HepG2 (cell line): ENCODE measurements around the gene GFRA4. TPM values are rescaled to one million over a fixed set of nuclear protein-coding genes. Genes with fewer than 3 reads are reported as not detected.

ENCODE experiments used
- ATAC-seq: fragments of 200-7000 bp; cut with Tn5 transposase; 3 replicates; pipeline ENCODE4 v1.9.1; 2020; ENCODE audit warnings: mild to moderate bottlenecking, moderate library complexity
- BruUV-seq: library from RNA; stranded (reverse); fragments of 400-500 nt; replicated peaks from 2 replicates; lab custom pipeline; 2021; lab: Mats Ljungman, UMichigan
- CTCF ChIA-PET: fragments of 300-600 bp; formaldehyde crosslinking; extraction: SDS; loops from one replicate; lab custom pipeline; 2021; ENCODE audit warnings: low total read pairs, inconsistent platforms, low intra/inter-chr PET ratio; lab: Yijun Ruan, JAX
- POLR2A ChIA-PET: fragments of 350-600 bp; sonication (Branson Sonifier 250); formaldehyde crosslinking; loops from one replicate; lab custom pipeline; 2020; ENCODE audit warnings: antibody characterized with exemption, inconsistent platforms; lab: Yijun Ruan, JAX
- DNase-seq: peaks from one replicate; pipeline ENCODE4 v3.0.0-alpha.2; 2015; ENCODE audit warnings: low spot score
- FAIRE-seq: peaks from 3 replicates; lab custom pipeline; 2011; peaks lifted over from hg19 to GRCh38; lab: Jason Lieb, UNC
- H2AFZ ChIP-seq: one replicate; pipeline ENCODE4 v1.6.1; 2011; ENCODE audit warnings: low read length, inconsistent platforms
- H3K27ac ChIP-seq: fragments of 300-600 bp; 3 replicates; pipeline ENCODE4 v1.8.0; 2011; ENCODE audit warnings: mixed run types, mild to moderate bottlenecking, mixed read lengths, low read length, inconsistent platforms; ENCODE audit not compliant: insufficient read depth; ENCODE audit errors: extremely low read length
- H3K27me3 ChIP-seq, 2 experiments: fragments of 200-600 bp in 1 of 2; 2 replicates in 1 of 2; 3 replicates in 1 of 2; pipeline versions ENCODE4 v1.6.0 to v1.8.0; 2011; ENCODE audit warnings: low read length in 2 of 2, mild to moderate bottlenecking in 2 of 2, moderate library complexity in 2 of 2, inconsistent platforms in 1 of 2; ENCODE audit not compliant: insufficient read depth in 2 of 2, control insufficient read depth in 1 of 2
- H3K36me3 ChIP-seq, 2 experiments: fragments of 200-600 bp in 1 of 2; replicated peaks in 1 of 2; 2 replicates in 1 of 2; 3 replicates in 1 of 2; pipeline versions ENCODE4 v1.5.1 to v1.8.0; 2011; ENCODE audit warnings: low read length in 2 of 2, inconsistent platforms in 1 of 2; ENCODE audit not compliant: insufficient read depth in 2 of 2, control insufficient read depth in 1 of 2
- H3K4me1 ChIP-seq: 2 replicates; pipeline ENCODE4 v1.5.1; 2012; ENCODE audit warnings: low read length, inconsistent platforms; ENCODE audit not compliant: insufficient read depth
- H3K4me2 ChIP-seq: 2 replicates; pipeline ENCODE4 v1.6.0; 2011; ENCODE audit warnings: low read depth, low read length, inconsistent platforms
- H3K4me3 ChIP-seq, 3 experiments: fragments of 200-600 bp in 1 of 3; sonication (generic), shearing (Covaris generic) in 1 of 3; replicated peaks in 1 of 3; 2 replicates each; pipeline ENCODE4 v1.5.1; 2011 to 2016; ENCODE audit warnings: low read length in 3 of 3, inconsistent platforms in 2 of 3, low read depth in 2 of 3, mild to moderate bottlenecking in 2 of 3, control low read depth in 1 of 3, mixed read lengths in 1 of 3; ENCODE audit not compliant: insufficient read depth in 1 of 3
- H3K79me2 ChIP-seq: one replicate; pipeline ENCODE4 v1.6.1; 2011; ENCODE audit warnings: low read length, inconsistent platforms; ENCODE audit not compliant: insufficient read depth
- H3K9ac ChIP-seq: 2 replicates; pipeline ENCODE4 v1.6.0; 2011; ENCODE audit warnings: mild to moderate bottlenecking, low read depth, low read length, inconsistent platforms; ENCODE audit not compliant: insufficient read depth
- H3K9me3 ChIP-seq: 2 replicates; pipeline ENCODE4 v1.5.1; 2012; ENCODE audit warnings: mild to moderate bottlenecking, low read length
- H4K20me1 ChIP-seq: 2 replicates; pipeline ENCODE4 v1.6.0; 2011; ENCODE audit warnings: inconsistent platforms, mild to moderate bottlenecking, low read length, moderate library complexity; ENCODE audit not compliant: insufficient read depth
- ATF7 ChIP-seq, 2 experiments: fragments of 450-650 bp in 1 of 2; sonication (generic) in 1 of 2; formaldehyde crosslinking in 1 of 2; IDR thresholded peaks; 2 replicates each; pipeline versions ENCODE4 v1.4.0 to v1.6.1; 2016 to 2020; ENCODE audit warnings: antibody characterized with exemption in 1 of 2, mild to moderate bottlenecking in 1 of 2, missing genetic modification reagents in 1 of 2
- CENPT ChIP-seq: sonication (generic); formaldehyde crosslinking; IDR thresholded peaks from 2 replicates; pipeline ENCODE4 v1.8.0; 2022; ENCODE audit warnings: low read depth, mild to moderate bottlenecking, moderate library complexity, missing genetic modification reagents
- ELF1 ChIP-seq: sonication (generic); formaldehyde crosslinking; IDR thresholded peaks from 2 replicates; pipeline ENCODE4 v1.4.0; 2020; ENCODE audit warnings: missing genetic modification reagents
- ESRRA ChIP-seq: sonication (generic); formaldehyde crosslinking; IDR thresholded peaks from 2 replicates; pipeline ENCODE4 v1.5.1; 2020; ENCODE audit warnings: mild to moderate bottlenecking, low read depth, missing genetic modification reagents
- GLI4 ChIP-seq: sonication (generic); formaldehyde crosslinking; IDR thresholded peaks from 2 replicates; pipeline ENCODE4 v1.5.1; 2020; ENCODE audit warnings: missing genetic modification reagents, mild to moderate bottlenecking, moderate library complexity, borderline replicate concordance
- HMG20A ChIP-seq: IDR thresholded peaks from 2 replicates; pipeline ENCODE4 v1.6.1; 2016; ENCODE audit warnings: borderline replicate concordance
- KAT8 ChIP-seq: IDR thresholded peaks from 2 replicates; pipeline ENCODE4 v1.6.1; 2016; ENCODE audit warnings: missing genetic modification reagents, missing compliant biosample characterization
- KDM1A ChIP-seq: IDR thresholded peaks from 2 replicates; pipeline ENCODE4 v1.6.1; 2016; ENCODE audit warnings: missing compliant biosample characterization
- KDM4B ChIP-seq: sonication (generic); formaldehyde crosslinking; IDR thresholded peaks from 2 replicates; pipeline ENCODE4 v1.4.0; 2020; ENCODE audit warnings: missing genetic modification reagents
- NR2F2 ChIP-seq: IDR thresholded peaks from 2 replicates; pipeline ENCODE4 v1.6.1; 2012; ENCODE audit warnings: low read depth, inconsistent platforms, borderline replicate concordance
- PAF1 ChIP-seq: IDR thresholded peaks from 2 replicates; pipeline ENCODE4 v1.6.1; 2016; ENCODE audit warnings: missing genetic modification reagents, missing compliant biosample characterization
- PAX8 ChIP-seq: sonication (generic); formaldehyde crosslinking; IDR thresholded peaks from 2 replicates; pipeline ENCODE4 v1.8.0; 2022; ENCODE audit warnings: mild to moderate bottlenecking, missing genetic modification reagents, borderline replicate concordance
- SALL1 ChIP-seq: sonication (generic); formaldehyde crosslinking; IDR thresholded peaks from 2 replicates; pipeline ENCODE4 v1.8.0; 2022; ENCODE audit warnings: mild to moderate bottlenecking, missing genetic modification reagents
- SP5 ChIP-seq: IDR thresholded peaks from 2 replicates; pipeline ENCODE4 v1.6.1; 2016; ENCODE audit warnings: low read depth, borderline replicate concordance
- SRSF1 ChIP-seq: fragments of 200-400 bp; formaldehyde crosslinking; optimal IDR thresholded peaks from 2 replicates; pipeline ENCODE3; 2017; ENCODE audit warnings: mild to moderate bottlenecking, low read depth, low read length, moderate library complexity
- ZGPAT ChIP-seq: IDR thresholded peaks from 2 replicates; pipeline ENCODE4 v1.6.1; 2016; ENCODE audit warnings: mild to moderate bottlenecking
- ZNF256 ChIP-seq: sonication (generic); formaldehyde crosslinking; conservative IDR thresholded peaks from 2 replicates; pipeline ENCODE4 v1.4.0; 2020; ENCODE audit warnings: missing genetic modification reagents
- ZNF530 ChIP-seq: sonication (generic); formaldehyde crosslinking; IDR thresholded peaks from 2 replicates; pipeline ENCODE4 v1.5.0; 2020; ENCODE audit warnings: low read depth, mild to moderate bottlenecking, missing genetic modification reagents
- ZNF563 ChIP-seq: sonication (generic); formaldehyde crosslinking; IDR thresholded peaks from 2 replicates; pipeline ENCODE4 v1.8.0; 2022; ENCODE audit warnings: mild to moderate bottlenecking, moderate library complexity, missing genetic modification reagents
- ZNF564 ChIP-seq: sonication (generic); formaldehyde crosslinking; IDR thresholded peaks from 2 replicates; pipeline ENCODE4 v1.8.1; 2023; ENCODE audit warnings: mild to moderate bottlenecking, missing genetic modification reagents
- ZNF570 ChIP-seq: sonication (generic); formaldehyde crosslinking; IDR thresholded peaks from 2 replicates; pipeline ENCODE4 v1.4.0; 2020; ENCODE audit warnings: mild to moderate bottlenecking, missing genetic modification reagents, borderline replicate concordance
- ZNF580 ChIP-seq: IDR thresholded peaks from 2 replicates; pipeline ENCODE4 v1.6.1; 2016; ENCODE audit warnings: low read depth, borderline replicate concordance
- ZNF841 ChIP-seq: sonication (generic); formaldehyde crosslinking; IDR thresholded peaks from 2 replicates; pipeline ENCODE4 v1.8.1; 2023; ENCODE audit warnings: missing genetic modification reagents, borderline replicate concordance
- ZNF878 ChIP-seq: sonication (generic); formaldehyde crosslinking; IDR thresholded peaks from 2 replicates; pipeline ENCODE4 v1.8.1; 2023; ENCODE audit warnings: mild to moderate bottlenecking, missing genetic modification reagents, moderate library complexity
- WGBS: methylation state at CpG from one replicate; pipeline ENCODE4 v1.1.6; 2017; ENCODE audit warnings: low lambda C conversion rate; 5-methylcytosine and 5-hydroxymethylcytosine counted together
- in situ Hi-C: cut with HindIII; loops from 2 replicates; pipeline ENCODE4 v1.10.0; 2017; ENCODE audit warnings: low pct_unique_long_range_greater_than_20kb; ENCODE audit not compliant: extremely low pct_ligation_motif_present
- intact Hi-C: fragments of 100-400 bp; cut with micrococcal nuclease; formaldehyde crosslinking; loops from one replicate; pipeline ENCODE4 v1.10.0; 2022; ENCODE audit not compliant: unreplicated experiment
- polyA plus RNA-seq, 8 experiments: library from polyadenylated mRNA; depleted of rRNA in 3 of 8; stranded (reverse) in 7 of 8; unstranded in 1 of 8; fragments of >200 nt; fragmentation: Illumina TruSeq in 4 of 8; extraction: Trizol in 4 of 8; gene quantifications; 2 replicates each; pipeline versions ENCODE4 v1.2.1 to v1.2.3, GENCODE V29; 2011 to 2016; ENCODE audit warnings: low read depth in 4 of 8, missing spikeins in 1 of 8, mixed read lengths in 1 of 8; ENCODE audit not compliant: insufficient read depth in 1 of 8
- total RNA-seq, 5 experiments: library from RNA; depleted of rRNA; stranded (reverse); fragments of >200 nt; fragmentation: Illumina TruSeq; extraction: Trizol; gene quantifications; 2 replicates each; pipeline ENCODE4 v1.2.3, GENCODE V29; 2016; ENCODE audit warnings: low read depth in 1 of 5

The GFRA4 gene
- total and polyA plus RNA-seq, 2 of the 13 experiments (the other 11 are each of a cell fraction or from before 2014, with no cell fraction given): not detected

GRCh38 chr20:3628502-3629314 is 34.5 kb downstream of the GFRA4 start:
- 57% methylated on average over 16 of the region's 16 CpGs for WGBS
- H2AFZ ChIP-seq: no peak overlapping the region
- H3K79me2 ChIP-seq: no peaks in the 10 kb centered on the region
- no peaks in the 10 kb centered on the region for H3K27me3 ChIP-seq
- no peak overlapping the region for H3K4me3 ChIP-seq
- peak overlapping the region; percentile 22; the same call in 1 of the 2 replicates for H3K4me2 ChIP-seq
- H3K9ac ChIP-seq: no peak overlapping the region
- in situ Hi-C loops: no loop called here
- no TSS peak for BruUV-seq
- H3K9me3 ChIP-seq: no peaks in the 10 kb centered on the region
- H4K20me1 ChIP-seq: peaks cover 5% of the 10 kb centered on the region
- DNase-seq (peak; percentile 78), FAIRE-seq (peak; percentile 87), ATAC-seq (peak; percentile 83)
- intact Hi-C loops: no loop called here
- CTCF ChIA-PET: no interaction called here
- H3K27ac ChIP-seq: no peak overlapping the region
- peaks cover 8 to 21% of the 10 kb centered on the region in 2 experiments; a peak in 3 of 5 replicates for H3K36me3 ChIP-seq
- peaks cover 38% of the 10 kb centered on the region for H3K4me1 ChIP-seq
- POLR2A ChIA-PET: no interaction called here
- TF ChIP-seq ZNF530 (CRISPR knock-in tag) (no peak), ZNF563 (CRISPR knock-in tag) (peak; percentile 52; the same call in 1 of the 2 replicates), NR2F2 (peak; percentile 89), PAX8 (no peak), SALL1 (CRISPR knock-in tag) (peak; percentile 96), GLI4 (CRISPR knock-in tag) (no peak), ZNF256 (CRISPR knock-in tag) (0 out of 2 replicates have a peak, but pooled peaks have one; percentile 80), PAF1 (CRISPR knock-in tag) (no peak), ZGPAT (peak; percentile 70), ELF1 (CRISPR knock-in tag) (no peak; the same call in 1 of the 2 replicates), SRSF1 (no peak), ZNF580 (peak; percentile 80; the same call in 1 of the 2 replicates), ATF7 (IDR thresholded peaks at IDR 0.05) (peak; percentile 68), ATF7 (CRISPR knock-in tag; IDR thresholded peaks at IDR 0.05) (peak; percentile 71), ZNF564 (CRISPR knock-in tag) (no peak), ZNF570 (CRISPR knock-in tag) (no peak), ZNF841 (CRISPR knock-in tag) (no peak), HMG20A (peak; percentile 71; the same call in 1 of the 2 replicates), CENPT (CRISPR knock-in tag) (no peak), ZNF878 (CRISPR knock-in tag) (no peak), SP5 (peak; percentile 26; the same call in 1 of the 2 replicates), KAT8 (CRISPR knock-in tag) (peak; percentile 61), ESRRA (CRISPR knock-in tag) (peak; percentile 88), KDM1A (CRISPR knock-in tag) (peak; percentile 73; the same call in 1 of the 2 replicates), KDM4B (peak; percentile 85; the same call in 1 of the 2 replicates)
